Left ventricle myocardium inferior (tissue), 1 donor: ENCODE data around the gene RCCD1. TPM values are rescaled to one million over a fixed set of nuclear protein-coding genes. Genes with fewer than 3 reads are reported as not detected.
"Not testable (repeated sequence)": the region's sequence is repeated elsewhere in the genome, so short reads cannot be mapped to it uniquely, and the experiment has no call there.

Experiments
- DNase-seq: peaks from one replicate; pipeline ENCODE4 v3.0.0-alpha.2; 2020
- H3K27ac ChIP-seq: fragments of 200-600 bp; replicated peaks from 2 replicates; pipeline ENCODE4 v1.8.0; 2021
- H3K27me3 ChIP-seq: fragments of 200-600 bp; 2 replicates; pipeline ENCODE4 v1.8.0; 2021; ENCODE audit warnings: low read depth
- H3K36me3 ChIP-seq: fragments of 200-600 bp; 2 replicates; pipeline ENCODE4 v1.8.0; 2021
- H3K4me1 ChIP-seq: fragments of 200-600 bp; 2 replicates; pipeline ENCODE4 v1.8.0; 2021
- H3K4me3 ChIP-seq: fragments of 200-600 bp; 2 replicates; pipeline ENCODE4 v1.8.0; 2021; ENCODE audit warnings: mild to moderate bottlenecking, moderate library complexity
- H3K9me3 ChIP-seq: fragments of 200-600 bp; replicated peaks from 2 replicates; pipeline ENCODE4 v1.8.0; 2021
- CTCF ChIP-seq: fragments of 200-600 bp; IDR thresholded peaks from 2 replicates; pipeline ENCODE4 v1.8.0; 2021; ENCODE audit warnings: antibody characterized with exemption, mild to moderate bottlenecking, borderline replicate concordance
- intact Hi-C: fragments of 100-400 bp; cut with micrococcal nuclease; formaldehyde crosslinking; loops from one replicate; pipeline ENCODE4 v1.11.0; 2022
- total RNA-seq: library from RNA; stranded (reverse); fragmentation: NEBNext Ultra II Directional; extraction: Animal tissue kit (Norgen Biotek cat#: 25700); gene quantifications from one replicate; pipeline ENCODE4 v1.2.1, GENCODE V29; 2021
- donor health status: DM: no; HTN: yes; CAD: no; lungs with severe emphysema.

Gene RCCD1
- total RNA-seq, 1 donor from 2014 or later: 10.9 TPM

- no peak for DNase-seq
- peaks cover 79% of the 10 kb centered on the region for H3K36me3 ChIP-seq
- peak overlapping the region; percentile 86 for H3K27ac ChIP-seq
- no peaks in the 10 kb centered on the region for H3K27me3 ChIP-seq
- TF ChIP-seq CTCF: no peak
- H3K4me3 ChIP-seq: peak overlapping the region; percentile 1
- H3K9me3 ChIP-seq: no peaks in the 10 kb centered on the region
- peaks cover 72% of the 10 kb centered on the region for H3K4me1 ChIP-seq
- intact Hi-C loops: no loop called here
These were observed 46.7 kb upstream of the RCCD1 start for GRCh38 chr15:90907838-90908507.

GRCh38 chr15:90909449-90909848 is 45.2 kb upstream of the RCCD1 start:
- H3K27me3 ChIP-seq, H3K4me3 ChIP-seq, intact Hi-C loops, DNase-seq, H3K9me3 ChIP-seq: not testable (repeated sequence)
- peak overlapping the region; percentile 86 for H3K27ac ChIP-seq
- H3K36me3 ChIP-seq: peaks cover 93% of the 10 kb centered on the region
- H3K4me1 ChIP-seq: peaks cover 58% of the 10 kb centered on the region

- Histone ChIP-seq H3K4me3 (no peak overlapping the region), H3K27ac (peak overlapping the region; percentile 86), H3K36me3 (peaks cover 94% of the 10 kb centered on the region), H3K27me3 (no peaks in the 10 kb centered on the region), H3K9me3 (no peaks in the 10 kb centered on the region), H3K4me1 (peaks cover 58% of the 10 kb centered on the region)
- DNase-seq: no peak
- intact Hi-C loops: no loop called here
- TF ChIP-seq CTCF: no peak
These were observed 44.7 kb upstream of the RCCD1 start for GRCh38 chr15:90909976-90910375.

GRCh38 chr15:90910441-90911301 is 44.0 kb upstream of the RCCD1 start:
- Histone ChIP-seq H3K4me3 (no peak overlapping the region), H3K36me3 (peaks cover 94% of the 10 kb centered on the region)
- no peak for DNase-seq

GRCh38 chr15:90911302-90911623 is 43.4 kb upstream of the RCCD1 start:
- no peak for TF ChIP-seq CTCF
- Histone ChIP-seq H3K27me3 (no peaks in the 10 kb centered on the region), H3K9me3 (no peaks in the 10 kb centered on the region), H3K4me3 (no peak overlapping the region), H3K36me3 (peaks cover 94% of the 10 kb centered on the region), H3K4me1 (peaks cover 58% of the 10 kb centered on the region), H3K27ac (no peak overlapping the region)
- intact Hi-C loops: no loop called here
- no peak for DNase-seq

More at GRCh38 chr15:90910441-90911301, 44.0 kb upstream of the RCCD1 start:
- Histone ChIP-seq H3K4me1 (peaks cover 58% of the 10 kb centered on the region), H3K9me3 (no peaks in the 10 kb centered on the region), H3K27ac (peak overlapping the region; percentile 86), H3K27me3 (no peaks in the 10 kb centered on the region)
- intact Hi-C loops: no loop called here
- TF ChIP-seq CTCF: no peak
